ENCODE data around the gene TRIM37. TPM values are rescaled to one million over a fixed set of nuclear protein-coding genes. Genes with fewer than 3 reads are reported as not detected.

TRIM37 gene
- total RNA-seq, 1 donor from 2014 or later = 35.6 TPM

GRCh38 chr17:59010026-59010425 is 96.7 kb downstream of the TRIM37 start:
- no peak overlapping the region for H3K4me3 Mint-ChIP-seq (ENCODE audit: unreplicated experiment)
- no peak overlapping the region for H3K27ac Mint-ChIP-seq (ENCODE audit: unreplicated experiment)
- TF ChIP-seq, protein P1, sequence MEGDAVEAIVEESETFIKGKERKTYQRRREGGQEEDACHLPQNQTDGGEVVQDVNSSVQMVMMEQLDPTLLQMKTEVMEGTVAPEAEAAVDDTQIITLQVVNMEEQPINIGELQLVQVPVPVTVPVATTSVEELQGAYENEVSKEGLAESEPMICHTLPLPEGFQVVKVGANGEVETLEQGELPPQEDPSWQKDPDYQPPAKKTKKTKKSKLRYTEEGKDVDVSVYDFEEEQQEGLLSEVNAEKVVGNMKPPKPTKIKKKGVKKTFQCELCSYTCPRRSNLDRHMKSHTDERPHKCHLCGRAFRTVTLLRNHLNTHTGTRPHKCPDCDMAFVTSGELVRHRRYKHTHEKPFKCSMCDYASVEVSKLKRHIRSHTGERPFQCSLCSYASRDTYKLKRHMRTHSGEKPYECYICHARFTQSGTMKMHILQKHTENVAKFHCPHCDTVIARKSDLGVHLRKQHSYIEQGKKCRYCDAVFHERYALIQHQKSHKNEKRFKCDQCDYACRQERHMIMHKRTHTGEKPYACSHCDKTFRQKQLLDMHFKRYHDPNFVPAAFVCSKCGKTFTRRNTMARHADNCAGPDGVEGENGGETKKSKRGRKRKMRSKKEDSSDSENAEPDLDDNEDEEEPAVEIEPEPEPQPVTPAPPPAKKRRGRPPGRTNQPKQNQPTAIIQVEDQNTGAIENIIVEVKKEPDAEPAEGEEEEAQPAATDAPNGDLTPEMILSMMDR (IDR thresholded peaks at IDR 0.05; ENCODE audit: partially characterized antibody, unreplicated experiment) = no peak
- H3K36me3 Mint-ChIP-seq (ENCODE audit: unreplicated experiment) = no peaks in the 10 kb centered on the region
- H3K9me3 Mint-ChIP-seq (ENCODE audit: unreplicated experiment) = no peaks in the 10 kb centered on the region
- no peak for DNase-seq
- H3K27me3 Mint-ChIP-seq (ENCODE audit: unreplicated experiment) = no peaks in the 10 kb centered on the region
- no peaks in the 10 kb centered on the region for H3K4me1 Mint-ChIP-seq (ENCODE audit: low read depth, unreplicated experiment)

- no peak for DNase-seq
- no peaks in the 10 kb centered on the region for H3K36me3 Mint-ChIP-seq (ENCODE audit: unreplicated experiment)
- H3K27me3 Mint-ChIP-seq (ENCODE audit: unreplicated experiment) = no peaks in the 10 kb centered on the region
- no peaks in the 10 kb centered on the region for H3K4me1 Mint-ChIP-seq (ENCODE audit: low read depth, unreplicated experiment)
- H3K9me3 Mint-ChIP-seq (ENCODE audit: unreplicated experiment) = no peaks in the 10 kb centered on the region
- no peak overlapping the region for H3K27ac Mint-ChIP-seq (ENCODE audit: unreplicated experiment)
- TF ChIP-seq, protein P1 (IDR thresholded peaks at IDR 0.05; ENCODE audit: partially characterized antibody, unreplicated experiment) = no peak
- H3K4me3 Mint-ChIP-seq (ENCODE audit: unreplicated experiment) = no peak overlapping the region
These were observed 97.9 kb downstream of the TRIM37 start for GRCh38 chr17:59008737-59009136.

GRCh38 chr17:59007995-59008394 is 98.7 kb downstream of the TRIM37 start:
- no peaks in the 10 kb centered on the region for H3K27me3 Mint-ChIP-seq (ENCODE audit: unreplicated experiment)
- H3K4me1 Mint-ChIP-seq (ENCODE audit: low read depth, unreplicated experiment) = no peaks in the 10 kb centered on the region
- H3K36me3 Mint-ChIP-seq (ENCODE audit: unreplicated experiment) = no peaks in the 10 kb centered on the region
- H3K9me3 Mint-ChIP-seq (ENCODE audit: unreplicated experiment) = no peaks in the 10 kb centered on the region
- H3K27ac Mint-ChIP-seq (ENCODE audit: unreplicated experiment) = no peak overlapping the region
- no peak for DNase-seq
- H3K4me3 Mint-ChIP-seq (ENCODE audit: unreplicated experiment) = no peak overlapping the region
- TF ChIP-seq, protein P1 (IDR thresholded peaks at IDR 0.05; ENCODE audit: partially characterized antibody, unreplicated experiment) = no peak

DNA sequence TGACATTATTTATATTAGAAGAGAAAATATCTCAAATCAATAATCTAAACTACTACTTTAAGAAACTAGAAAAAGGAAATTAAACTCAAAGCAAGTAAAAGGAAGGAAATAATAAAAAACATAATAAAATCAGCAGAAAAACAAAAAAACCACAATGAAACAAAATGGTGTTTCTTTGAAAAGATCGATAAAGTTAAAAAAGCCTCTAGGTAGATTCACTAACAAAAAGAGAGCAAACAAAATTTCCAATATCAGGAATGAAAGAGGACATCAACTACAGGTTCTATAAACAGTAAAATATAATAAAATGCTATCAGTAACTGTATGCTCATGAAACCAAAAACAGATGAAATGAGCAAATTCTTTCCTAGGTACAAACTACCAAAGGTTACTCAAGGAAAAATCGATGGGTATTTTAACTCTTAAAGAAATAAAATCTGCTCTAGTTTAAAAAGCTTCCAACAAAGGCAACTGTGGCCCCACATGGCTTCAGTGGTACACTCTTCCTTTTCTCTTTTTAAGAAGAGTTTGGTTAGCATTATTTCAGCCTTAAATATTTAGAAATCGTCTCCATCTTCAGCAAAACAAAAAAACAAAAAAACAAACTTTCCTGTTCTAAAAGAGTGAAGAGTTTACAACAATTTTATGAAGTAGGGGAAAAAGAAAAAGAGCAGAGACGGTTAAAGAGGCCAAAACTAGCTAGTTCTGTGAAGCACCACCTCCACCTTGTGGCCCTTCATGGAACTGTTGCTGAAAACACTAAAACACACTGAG is 102.2 kb downstream of the TRIM37 start:
- Mint-ChIP-seq H3K9me3 (ENCODE audit: unreplicated experiment) (no peaks in the 10 kb centered on the region), H3K4me3 (ENCODE audit: unreplicated experiment) (no peak overlapping the region), H3K4me1 (ENCODE audit: low read depth, unreplicated experiment) (no peaks in the 10 kb centered on the region), H3K27ac (ENCODE audit: unreplicated experiment) (no peak overlapping the region), H3K27me3 (ENCODE audit: unreplicated experiment) (no peaks in the 10 kb centered on the region), H3K36me3 (ENCODE audit: unreplicated experiment) (no peaks in the 10 kb centered on the region)
- TF ChIP-seq, protein P1 (IDR thresholded peaks at IDR 0.05; ENCODE audit: partially characterized antibody, unreplicated experiment) = peak; percentile 93
- peak; percentile 72 for DNase-seq

GRCh38 chr17:59003860-59004259 is 102.8 kb downstream of the TRIM37 start:
- H3K4me3 Mint-ChIP-seq (ENCODE audit: unreplicated experiment) = no peak overlapping the region
- H3K27ac Mint-ChIP-seq (ENCODE audit: unreplicated experiment) = no peak overlapping the region
- no peak for DNase-seq
- no peaks in the 10 kb centered on the region for H3K4me1 Mint-ChIP-seq (ENCODE audit: low read depth, unreplicated experiment)
- no peaks in the 10 kb centered on the region for H3K36me3 Mint-ChIP-seq (ENCODE audit: unreplicated experiment)
- TF ChIP-seq, protein P1 (IDR thresholded peaks at IDR 0.05; ENCODE audit: partially characterized antibody, unreplicated experiment) = no peak
- H3K27me3 Mint-ChIP-seq (ENCODE audit: unreplicated experiment) = no peaks in the 10 kb centered on the region
- no peaks in the 10 kb centered on the region for H3K9me3 Mint-ChIP-seq (ENCODE audit: unreplicated experiment)

Measured in glutamatergic neuron (in vitro differentiated cells).